GM23338 (cell line): ENCODE results near the gene ARHGAP12. TPM values are rescaled to one million over a fixed set of nuclear protein-coding genes. Genes with fewer than 3 reads are reported as not detected.

Experiments
- ATAC-seq: fragments of 200-7000 bp; cut with Tn5 transposase; 3 replicates; pipeline ENCODE4 v1.9.1; 2020
- DNase-seq: peaks from one replicate; pipeline ENCODE4 v3.0.0-alpha.2; 2015; ENCODE audit warnings: low spot score
- H2AFZ ChIP-seq: fragments of 200-600 bp; sonication (generic); 2 replicates; pipeline ENCODE4 v1.8.0; 2016; ENCODE audit warnings: antibody characterized with exemption, mild to moderate bottlenecking, moderate library complexity
- H3F3A ChIP-seq: fragments of 200-600 bp; sonication (generic); replicated peaks from 2 replicates; pipeline ENCODE4 v1.8.0; 2017; ENCODE audit warnings: antibody characterized with exemption, mixed run types, low read depth
- H3K27ac ChIP-seq: fragments of 200-600 bp; sonication (generic); 2 replicates; pipeline ENCODE4 v1.6.1; 2016; ENCODE audit warnings: low read depth
- H3K27me3 ChIP-seq: fragments of 200-600 bp; sonication (generic); 2 replicates; pipeline ENCODE4 v1.8.0; 2016; ENCODE audit warnings: mild to moderate bottlenecking, mixed run types, moderate library complexity; ENCODE audit not compliant: insufficient read depth
- H3K36me3 ChIP-seq: fragments of 200-600 bp; sonication (generic); 2 replicates; pipeline ENCODE4 v1.8.0; 2016; ENCODE audit warnings: mild to moderate bottlenecking; ENCODE audit not compliant: insufficient read depth
- H3K4me1 ChIP-seq: fragments of 200-600 bp; sonication (generic); 2 replicates; pipeline ENCODE4 v1.8.0; 2016; ENCODE audit warnings: mild to moderate bottlenecking, moderate library complexity; ENCODE audit not compliant: insufficient read depth
- H3K4me2 ChIP-seq: fragments of 200-600 bp; sonication (generic); 2 replicates; pipeline ENCODE4 v1.7.1; 2017; ENCODE audit warnings: mixed run types
- H3K4me3 ChIP-seq: fragments of 200-600 bp; sonication (generic); 2 replicates; pipeline ENCODE4 v1.6.1; 2016; ENCODE audit warnings: mixed run types
- H3K79me2 ChIP-seq: fragments of 200-600 bp; sonication (generic); replicated peaks from 2 replicates; pipeline ENCODE4 v1.8.0; 2017; ENCODE audit warnings: mild to moderate bottlenecking; ENCODE audit not compliant: insufficient read depth
- H3K9me2 ChIP-seq: fragments of 200-600 bp; sonication (generic); 2 replicates; pipeline ENCODE4 v1.8.0; 2017; ENCODE audit not compliant: insufficient read depth
- H4K20me1 ChIP-seq: fragments of 200-600 bp; sonication (generic); replicated peaks from 2 replicates; pipeline ENCODE4 v1.8.0; 2017; ENCODE audit warnings: mild to moderate bottlenecking; ENCODE audit not compliant: insufficient read depth
- H3K27ac Mint-ChIP-seq: 2 replicates; pipeline ENCODE4 v1.8.0; 2020; ENCODE audit warnings: inconsistent platforms, mild to moderate bottlenecking, moderate library complexity, mixed read lengths
- H3K27me3 Mint-ChIP-seq: 3 replicates; pipeline ENCODE4 v1.8.0; 2022; ENCODE audit warnings: low read depth, mild to moderate bottlenecking, moderate library complexity, mixed read lengths, inconsistent platforms; ENCODE audit not compliant: insufficient read depth, poor library complexity
- H3K36me3 Mint-ChIP-seq: 3 replicates; pipeline ENCODE4 v1.8.0; 2021; ENCODE audit warnings: low read depth, mild to moderate bottlenecking, inconsistent platforms, moderate library complexity, mixed read lengths
- H3K4me1 Mint-ChIP-seq: 3 replicates; pipeline ENCODE4 v1.8.0; 2020; ENCODE audit warnings: mild to moderate bottlenecking, inconsistent platforms, mixed read lengths
- H3K4me3 Mint-ChIP-seq: 3 replicates; pipeline ENCODE4 v1.8.0; 2021; ENCODE audit warnings: moderate library complexity, mild to moderate bottlenecking, inconsistent platforms, mixed read lengths
- H3K9me3 Mint-ChIP-seq: 3 replicates; pipeline ENCODE4 v1.8.0; 2020; ENCODE audit warnings: moderate library complexity, mild to moderate bottlenecking, inconsistent platforms, mixed read lengths
- CREB1 ChIP-seq: fragments of 250-450 bp; sonication (Bioruptor Pico); IDR thresholded peaks from 2 replicates; pipeline ENCODE4 v1.5.0; 2020; ENCODE audit warnings: low read depth, mild to moderate bottlenecking, moderate library complexity
- CTCF ChIP-seq, 2 experiments: fragments of 200-600 bp in 1 of 2; sonication (generic) in 1 of 2; conservative IDR thresholded peaks; 2 replicates each; pipeline versions ENCODE4 v1.5.1 to v1.6.1; 2016 to 2017; ENCODE audit warnings: antibody characterized with exemption in 2 of 2, low read depth in 2 of 2, mild to moderate bottlenecking in 2 of 2, moderate library complexity in 1 of 2
- EZH2 ChIP-seq: fragments of 200-600 bp; sonication (generic); IDR thresholded peaks from one replicate; pipeline ENCODE4 v1.8.0; 2017; ENCODE audit warnings: antibody characterized with exemption, mild to moderate bottlenecking, low read depth; ENCODE audit not compliant: unreplicated experiment
- EZH2phosphoT487 ChIP-seq: fragments of 200-600 bp; sonication (generic); IDR thresholded peaks from one replicate; pipeline ENCODE4 v1.8.1; 2018; ENCODE audit warnings: antibody characterized with exemption; ENCODE audit not compliant: unreplicated experiment
- JUNB ChIP-seq: IDR thresholded peaks from one replicate; pipeline ENCODE4 v1.6.1; 2016; ENCODE audit warnings: antibody characterized with exemption; ENCODE audit not compliant: unreplicated experiment
- POLR2AphosphoS5 ChIP-seq: IDR thresholded peaks from 2 replicates; pipeline ENCODE4 v1.6.1; 2016; ENCODE audit warnings: antibody characterized with exemption, low read depth
- REST ChIP-seq: IDR thresholded peaks from one replicate; pipeline ENCODE4 v1.6.1; 2018; ENCODE audit warnings: antibody characterized with exemption; ENCODE audit not compliant: unreplicated experiment
- ZNF114 ChIP-seq: fragments of 250-450 bp; sonication (Bioruptor Pico); IDR thresholded peaks from 2 replicates; pipeline ENCODE4 v1.5.0; 2020; ENCODE audit warnings: mild to moderate bottlenecking, moderate library complexity
- polyA plus RNA-seq: library from polyadenylated mRNA; unstranded; fragments of >200 nt; fragmentation: Nextera tagmentation; extraction: Ambion mirVana; gene quantifications from 2 replicates; pipeline ENCODE4 v1.2.1, GENCODE V29; 2016
- total RNA-seq: library from RNA; depleted of rRNA; stranded (reverse); fragments of >200 nt; shearing (Covaris generic); gene quantifications from 2 replicates; pipeline ENCODE4 v1.2.3, GENCODE V29; 2014

Gene ARHGAP12
- total and polyA plus RNA-seq, 2 experiments from 2014 or later = 27.5 to 50.7 TPM

- no peak for TF ChIP-seq REST
- TF ChIP-seq POLR2AphosphoS5 = no peak
- TF ChIP-seq JUNB = no peak
Measured at GRCh38 chr10:31940839-31941653, 12.4 kb upstream of the ARHGAP12 start (continued).

- H3K4me3 ChIP-seq = no peak overlapping the region
- H3K79me2 ChIP-seq = no peaks in the 10 kb centered on the region
- H3K27ac Mint-ChIP-seq = no peak overlapping the region; the same call in 1 of the 2 replicates
- H3K9me3 Mint-ChIP-seq = no peaks in the 10 kb centered on the region
- ATAC-seq (no peak), DNase-seq (no peak)
- no peak overlapping the region for H3K4me3 Mint-ChIP-seq
- no peak overlapping the region for H2AFZ ChIP-seq
- no peaks in the 10 kb centered on the region for H3K36me3 Mint-ChIP-seq
- no peak overlapping the region for H3K4me2 ChIP-seq
- H3K9me2 ChIP-seq = no peaks in the 10 kb centered on the region
- H3K27me3 Mint-ChIP-seq = peaks cover 3% of the 10 kb centered on the region
- H3F3A ChIP-seq = no peaks in the 10 kb centered on the region
- peaks cover 7% of the 10 kb centered on the region; the same call in 1 of the 2 replicates for H3K4me1 ChIP-seq
- H3K27me3 ChIP-seq = no peaks in the 10 kb centered on the region
- H4K20me1 ChIP-seq = no peaks in the 10 kb centered on the region
- H3K27ac ChIP-seq = no peak overlapping the region
- H3K4me1 Mint-ChIP-seq = peaks cover 11% of the 10 kb centered on the region
- no peaks in the 10 kb centered on the region for H3K36me3 ChIP-seq
- TF ChIP-seq REST = no peak
- no peak for TF ChIP-seq EZH2phosphoT487
- TF ChIP-seq EZH2 = no peak
- no peak for TF ChIP-seq ZNF114
- no peak for TF ChIP-seq POLR2AphosphoS5
- TF ChIP-seq CREB1 (CRISPR knock-in tag) = no peak
- no peak for TF ChIP-seq CTCF (conservative IDR thresholded peaks at IDR 0.05; ENCODE audit: low read depth in 2 of 2)
Measured at GRCh38 chr10:31939797-31940708, 11.4 kb upstream of the ARHGAP12 start.
